Activated T-cell treated with anti-CD3 and anti-CD28 coated beads, Interleukin-2, amount 50 U/mL, for 4 hours (primary cell): ENCODE data around the gene RABL6. TPM values are rescaled to one million over a fixed set of nuclear protein-coding genes. Genes with fewer than 3 reads are reported as not detected.
A peak's percentile ranks its signal among the peaks of the same experiment; 100 is the strongest.
"Not testable (repeated sequence)": the region's sequence is repeated elsewhere in the genome, so short reads cannot be mapped to it uniquely, and the experiment has no call there.

Source experiments
- ATAC-seq, 2 donors: fragments of 200-7000 bp; cut with Tn5 transposase; one replicate each; pipeline ENCODE4 v1.10.0; 2021
- DNase-seq: peaks from one replicate; pipeline ENCODE4 v3.0.0-alpha.2; 2020
- H3K27me3 Mint-ChIP-seq: one replicate; pipeline ENCODE4 v1.8.0; 2021; ENCODE audit warnings: low read depth, mixed read lengths
- H3K36me3 Mint-ChIP-seq: one replicate; pipeline ENCODE4 v1.8.0; 2022; ENCODE audit warnings: mixed read lengths; ENCODE audit not compliant: insufficient read depth
- H3K4me1 Mint-ChIP-seq: one replicate; pipeline ENCODE4 v1.8.0; 2021; ENCODE audit warnings: low read depth, mixed read lengths
- H3K4me3 Mint-ChIP-seq: one replicate; pipeline ENCODE4 v1.8.0; 2021; ENCODE audit warnings: mild to moderate bottlenecking, moderate library complexity, mixed read lengths
- H3K9me3 Mint-ChIP-seq: one replicate; pipeline ENCODE4 v1.8.0; 2021; ENCODE audit warnings: mixed read lengths
- total RNA-seq, 3 donors: library from RNA; stranded (reverse); gene quantifications; one replicate each; pipeline ENCODE4 v1.2.1, GENCODE V29; 2021

RABL6 gene
- total RNA-seq, 3 donors from 2014 or later: 90.6 to 103 (median 100) TPM

GRCh38 chr9:136796238-136796774 is 11.4 kb upstream of the RABL6 start, which contains the start of gene CCDC183:
CCDC183 (plus strand) TSS chr9:136796338; CDS start chr9:136796398, 60 bp downstream.
- ATAC-seq (no peak), DNase-seq (no peak)
- Mint-ChIP-seq H3K9me3 (no peaks in the 10 kb centered on the region), H3K36me3 (no peaks in the 10 kb centered on the region), H3K4me3 (no peak within 1 kb of the TSS), H3K4me1 (peaks cover 25% of the 10 kb centered on the region), H3K27me3 (peaks cover 6% of the 10 kb centered on the region)

- H3K4me1 Mint-ChIP-seq: peaks cover 26% of the 10 kb centered on the region
- ATAC-seq: not testable (repeated sequence)
Measured at GRCh38 chr9:136796775-136797347, 10.9 kb upstream of the RABL6 start.

GRCh38 chr9:136798708-136799078 is 9.1 kb upstream of the RABL6 start:
- DNase-seq (no peak), ATAC-seq (no peak)
- H3K4me3 Mint-ChIP-seq: no peak overlapping the region
- no peaks in the 10 kb centered on the region for H3K9me3 Mint-ChIP-seq
- peaks cover 6% of the 10 kb centered on the region for H3K27me3 Mint-ChIP-seq
- H3K36me3 Mint-ChIP-seq: no peaks in the 10 kb centered on the region
- peaks cover 18% of the 10 kb centered on the region for H3K4me1 Mint-ChIP-seq

More at GRCh38 chr9:136796775-136797347, 10.9 kb upstream of the RABL6 start:
- not testable (repeated sequence) for H3K9me3 Mint-ChIP-seq, H3K27me3 Mint-ChIP-seq, DNase-seq, H3K4me3 Mint-ChIP-seq, H3K36me3 Mint-ChIP-seq

- H3K27me3 Mint-ChIP-seq: peaks cover 6% of the 10 kb centered on the region
- H3K9me3 Mint-ChIP-seq: no peaks in the 10 kb centered on the region
- DNase-seq: no peak
- no peaks in the 10 kb centered on the region for H3K36me3 Mint-ChIP-seq
- no peak for ATAC-seq
- peak overlapping the region; percentile 45 for H3K4me3 Mint-ChIP-seq
- H3K4me1 Mint-ChIP-seq: peaks cover 18% of the 10 kb centered on the region
Measured at GRCh38 chr9:136799079-136799853, 8.5 kb upstream of the RABL6 start.

GRCh38 chr9:136799854-136800657 is 7.7 kb upstream of the RABL6 start:
- ATAC-seq (peak; percentile 85 to 86), DNase-seq (peak; percentile 92)
- H3K9me3 Mint-ChIP-seq: no peaks in the 10 kb centered on the region
- H3K36me3 Mint-ChIP-seq: no peaks in the 10 kb centered on the region
- H3K4me1 Mint-ChIP-seq: peaks cover 18% of the 10 kb centered on the region
- H3K4me3 Mint-ChIP-seq: peak overlapping the region; percentile 78
- H3K27me3 Mint-ChIP-seq: peaks cover 6% of the 10 kb centered on the region

- H3K4me3 Mint-ChIP-seq: no peak overlapping the region
- H3K36me3 Mint-ChIP-seq: peaks cover 4% of the 10 kb centered on the region
- H3K9me3 Mint-ChIP-seq: no peaks in the 10 kb centered on the region
- no peaks in the 10 kb centered on the region for H3K27me3 Mint-ChIP-seq
- DNase-seq (no peak), ATAC-seq (no peak)
- H3K4me1 Mint-ChIP-seq: peaks cover 19% of the 10 kb centered on the region
Measured at GRCh38 chr9:136802321-136802720, 5.4 kb upstream of the RABL6 start.

- not testable (repeated sequence) for H3K4me3 Mint-ChIP-seq, DNase-seq
- H3K4me1 Mint-ChIP-seq: peaks cover 19% of the 10 kb centered on the region
Measured at GRCh38 chr9:136803009-136803550, 4.7 kb upstream of the RABL6 start.

GRCh38 chr9:136803551-136804508 is 3.9 kb upstream of the RABL6 start:
- Mint-ChIP-seq H3K36me3 (peaks cover 4% of the 10 kb centered on the region), H3K4me1 (peaks cover 20% of the 10 kb centered on the region), H3K27me3 (no peaks in the 10 kb centered on the region), H3K9me3 (no peaks in the 10 kb centered on the region), H3K4me3 (no peak overlapping the region)
- ATAC-seq: no peak
- no peak for DNase-seq

More at GRCh38 chr9:136803009-136803550, 4.7 kb upstream of the RABL6 start:
- ATAC-seq, H3K27me3 Mint-ChIP-seq, H3K9me3 Mint-ChIP-seq, H3K36me3 Mint-ChIP-seq: not testable (repeated sequence)

GRCh38 chr9:136804509-136805206 is 3.1 kb upstream of the RABL6 start:
- DNase-seq: no peak

GRCh38 chr9:136805207-136805740 is 2.5 kb upstream of the RABL6 start:
- no peak for DNase-seq
- Mint-ChIP-seq H3K36me3 (peaks cover 9% of the 10 kb centered on the region), H3K4me3 (no peak overlapping the region), H3K9me3 (no peaks in the 10 kb centered on the region), H3K4me1 (peaks cover 32% of the 10 kb centered on the region), H3K27me3 (no peaks in the 10 kb centered on the region)
- no peak for ATAC-seq

More at GRCh38 chr9:136804509-136805206, 3.1 kb upstream of the RABL6 start:
- Mint-ChIP-seq H3K27me3 (no peaks in the 10 kb centered on the region), H3K4me1 (peaks cover 28% of the 10 kb centered on the region), H3K4me3 (no peak overlapping the region), H3K9me3 (no peaks in the 10 kb centered on the region), H3K36me3 (peaks cover 4% of the 10 kb centered on the region)
- no peak for ATAC-seq

- Mint-ChIP-seq H3K27me3 (no peaks in the 10 kb centered on the region), H3K4me1 (peaks cover 30% of the 10 kb centered on the region), H3K4me3 (peak overlapping the region; percentile 86), H3K9me3 (no peaks in the 10 kb centered on the region), H3K36me3 (peaks cover 11% of the 10 kb centered on the region)
- DNase-seq: no peak
- no peak for ATAC-seq
Measured at GRCh38 chr9:136806067-136806466, 1.7 kb upstream of the RABL6 start.

GRCh38 chr9:136806631-136807201 is 1.0 kb upstream of the RABL6 start:
- Mint-ChIP-seq H3K27me3 (no peaks in the 10 kb centered on the region), H3K9me3 (no peaks in the 10 kb centered on the region), H3K4me3 (peak overlapping the region; percentile 86), H3K36me3 (peaks cover 12% of the 10 kb centered on the region), H3K4me1 (peaks cover 27% of the 10 kb centered on the region)
- ATAC-seq (no peak), DNase-seq (no peak)
